ENCODE measurements around the gene LMNTD1.
"Not testable (repeated sequence)": the region's sequence is repeated elsewhere in the genome, so short reads cannot be mapped to it uniquely, and the experiment has no call there.

Gene LMNTD1

DNA sequence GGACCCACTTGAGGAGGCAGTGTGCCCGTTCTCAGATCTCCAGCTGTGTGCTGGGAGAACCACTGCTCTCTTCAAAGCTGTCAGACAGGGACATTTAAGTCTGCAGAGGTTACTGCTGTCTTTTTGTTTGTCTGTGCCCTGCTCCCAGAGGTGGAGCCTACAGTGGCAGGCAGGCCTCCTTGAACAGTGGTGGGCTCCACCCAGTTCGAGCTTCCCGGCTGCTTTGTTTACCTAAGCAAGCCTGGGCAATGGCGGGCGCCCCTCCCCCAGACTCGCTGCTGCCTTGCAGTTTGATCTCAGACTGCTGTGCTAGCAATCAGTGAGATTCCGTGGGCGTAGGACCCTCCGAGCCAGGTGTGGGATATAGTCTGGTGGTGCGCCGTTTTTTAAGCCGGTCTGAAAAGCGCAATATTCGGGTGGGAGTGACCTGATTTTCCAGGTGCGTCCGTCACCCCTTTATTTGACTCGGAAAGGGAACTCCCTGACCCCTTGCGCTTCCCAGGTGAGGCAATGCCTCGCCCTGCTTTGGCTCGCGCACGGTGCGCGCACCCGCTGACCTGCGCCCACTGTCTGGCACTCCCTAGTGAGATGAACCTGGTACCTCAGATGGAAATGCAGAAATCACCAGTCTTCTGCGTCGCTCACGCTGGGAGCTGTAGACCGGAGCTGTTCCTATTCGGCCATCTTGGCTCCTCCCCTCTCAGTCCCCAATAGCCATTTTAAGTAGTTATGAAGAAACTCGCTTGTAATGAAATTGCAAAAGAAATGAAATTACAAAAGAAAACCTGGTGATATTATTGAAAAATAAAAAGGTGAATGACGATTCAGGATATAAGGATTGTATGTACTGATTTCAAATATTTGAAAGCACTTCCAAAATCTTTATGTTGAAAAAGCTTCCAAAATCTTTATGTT lies 63.9 kb downstream of the LMNTD1 start:
- DNase-seq, result not testable (repeated sequence)

DNA sequence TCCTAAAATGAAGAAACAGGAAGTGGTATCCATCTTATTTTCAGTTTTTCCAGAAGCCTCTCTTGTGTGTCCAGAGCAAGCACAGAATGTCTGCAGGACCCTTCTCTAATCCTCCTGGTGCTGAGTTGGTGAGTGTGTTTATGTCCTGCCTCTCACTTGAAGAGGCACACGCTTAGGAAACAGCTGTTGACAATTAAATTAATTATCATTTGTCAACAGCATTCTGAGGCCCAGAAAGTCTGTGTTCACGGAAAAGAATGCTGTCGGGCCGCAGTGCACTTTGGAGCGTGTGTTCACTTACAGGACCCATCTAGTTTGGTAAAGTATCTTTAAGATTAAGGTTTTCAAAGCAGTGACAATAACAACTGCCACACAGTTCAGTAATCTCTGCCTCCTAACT lies 70.5 kb downstream of the LMNTD1 start:
- no peak for DNase-seq

DNA sequence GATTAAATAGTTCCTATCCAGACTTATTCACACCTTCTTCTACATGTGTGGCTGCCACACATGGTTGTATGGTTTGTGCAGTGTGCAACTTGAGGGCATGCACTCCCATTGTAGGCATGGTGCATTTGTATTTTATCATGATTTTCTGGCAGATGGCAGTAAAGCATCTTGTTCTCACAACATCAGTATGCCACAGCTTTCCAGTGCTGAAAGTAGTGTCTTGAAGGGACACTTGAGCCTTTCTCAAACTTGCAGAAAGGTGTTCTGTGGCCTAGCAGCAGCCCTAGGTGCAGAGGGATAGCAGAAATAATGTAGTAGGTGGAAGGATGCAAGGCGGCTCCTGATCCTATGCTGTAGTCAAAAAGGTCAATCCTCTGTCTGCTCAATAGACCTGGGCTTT lies 72.9 kb downstream of the LMNTD1 start:
- no peak for DNase-seq

DNA sequence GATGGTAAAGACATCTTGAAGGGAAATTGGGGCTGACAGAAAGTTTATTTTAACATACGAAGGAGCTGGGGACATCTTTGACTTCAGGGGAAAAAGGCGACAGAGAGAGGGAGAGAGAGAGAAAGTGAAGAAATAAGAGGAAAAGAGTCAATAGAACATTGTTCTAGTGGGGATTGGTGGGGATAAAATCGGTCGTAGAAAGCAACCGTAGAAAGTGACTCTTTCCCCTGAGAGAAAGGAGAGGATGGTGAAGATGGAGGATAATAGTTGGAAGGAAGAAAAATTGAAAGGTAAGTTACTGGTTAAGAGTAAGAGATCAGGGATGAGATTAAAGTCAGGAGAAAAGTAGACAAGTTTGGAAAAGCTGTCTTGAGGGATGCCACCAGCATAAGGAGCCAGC lies 75.9 kb downstream of the LMNTD1 start:
- no peak for DNase-seq

DNA sequence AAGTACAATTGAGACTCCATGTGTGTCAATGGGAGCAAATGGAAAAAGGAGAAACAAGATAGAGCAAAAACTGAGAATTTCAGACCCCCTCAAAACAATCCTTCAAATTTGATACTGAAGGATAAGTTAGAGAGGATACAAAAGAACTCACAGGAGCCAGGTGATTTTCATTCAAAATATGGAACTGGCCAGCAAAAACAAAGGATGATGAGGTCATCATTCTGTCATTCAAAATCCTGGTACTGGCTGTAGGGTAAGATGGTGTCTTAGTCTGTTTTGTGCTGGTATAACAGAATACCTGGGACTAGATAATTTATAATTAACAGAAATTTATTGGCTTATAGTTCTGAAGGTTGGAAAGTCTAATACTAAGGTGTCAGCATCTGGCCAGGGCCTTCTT lies 80.6 kb downstream of the LMNTD1 start:
- no peak for DNase-seq

DNA sequence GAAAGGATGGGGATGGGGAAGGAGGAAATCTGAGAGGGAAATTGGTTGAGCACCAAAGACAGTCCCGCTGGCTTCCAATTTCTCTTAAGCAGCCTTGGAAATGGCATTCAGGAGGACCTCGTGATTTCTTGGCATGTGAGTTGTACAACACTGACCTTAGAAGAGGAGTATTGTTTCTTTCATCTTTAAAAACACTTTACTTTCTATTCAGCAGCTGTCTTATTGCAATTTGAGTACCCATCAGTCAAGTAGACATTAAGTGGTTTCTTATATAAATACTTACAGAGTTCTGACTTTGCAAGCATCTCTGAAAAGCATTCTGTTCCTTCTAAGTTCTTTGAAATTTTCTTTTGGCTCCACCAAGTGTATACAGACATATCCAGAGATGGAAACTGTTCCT lies 83.2 kb downstream of the LMNTD1 start:
- DNase-seq, result no peak

DNA sequence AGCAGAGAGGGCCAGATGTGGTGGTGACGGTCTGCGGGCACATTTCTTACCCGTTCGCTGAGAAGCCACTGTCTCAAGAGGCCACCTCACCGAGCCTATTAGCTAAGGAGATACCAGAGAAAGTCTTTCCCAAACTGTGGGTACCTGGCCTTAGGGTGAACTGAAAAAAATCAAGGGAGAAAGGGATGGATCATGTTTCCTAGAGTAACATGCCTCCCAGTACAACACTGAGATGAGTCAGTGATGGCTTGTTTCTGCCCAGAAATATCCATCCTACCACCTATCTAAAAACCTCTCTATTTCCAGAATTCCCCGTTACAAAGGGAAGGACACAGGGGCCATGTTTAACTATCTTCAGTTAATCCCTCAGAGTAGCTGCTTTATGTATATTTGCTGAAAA lies 83.7 kb downstream of the LMNTD1 start:
- no peak for DNase-seq

DNA sequence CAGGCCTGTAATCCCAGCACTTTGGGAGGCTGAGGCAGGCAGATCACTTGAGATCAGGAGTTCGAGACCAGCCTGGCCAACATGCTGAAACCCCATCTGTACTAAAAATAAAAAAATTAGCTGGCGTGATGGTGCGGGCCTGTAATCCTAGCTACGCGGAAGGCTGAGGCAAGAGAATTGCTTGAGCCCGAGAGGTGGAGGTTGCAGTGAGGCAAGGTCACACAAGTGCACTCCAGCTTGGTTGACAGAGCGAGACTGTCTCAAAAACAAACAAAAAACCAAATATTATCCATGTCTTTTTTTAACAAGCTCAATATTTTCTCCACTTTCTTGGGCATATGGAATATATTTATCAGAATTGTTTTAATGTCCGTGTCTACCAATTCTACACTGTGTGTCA lies 89.6 kb downstream of the LMNTD1 start:
- no peak for DNase-seq

DNA sequence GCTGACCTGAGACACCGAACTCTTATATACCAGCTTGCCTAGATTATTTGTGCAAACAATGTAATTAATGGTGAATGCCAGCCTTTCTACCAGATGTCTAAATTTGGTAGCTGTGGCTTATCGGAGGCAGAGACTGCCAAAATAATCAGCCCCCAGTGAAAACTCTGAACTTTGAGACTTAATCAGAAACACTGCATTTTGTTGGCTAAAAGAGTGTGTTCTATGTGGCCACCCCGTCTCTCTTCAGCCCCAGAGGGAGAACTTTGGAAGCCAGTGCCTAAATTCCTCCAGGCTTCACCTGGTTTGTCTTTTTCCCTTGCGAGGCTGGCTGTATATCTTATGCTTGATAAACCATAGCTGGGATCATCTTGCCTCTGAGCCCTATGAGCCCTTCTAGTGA lies 90.1 kb downstream of the LMNTD1 start:
- no peak for DNase-seq

DNA sequence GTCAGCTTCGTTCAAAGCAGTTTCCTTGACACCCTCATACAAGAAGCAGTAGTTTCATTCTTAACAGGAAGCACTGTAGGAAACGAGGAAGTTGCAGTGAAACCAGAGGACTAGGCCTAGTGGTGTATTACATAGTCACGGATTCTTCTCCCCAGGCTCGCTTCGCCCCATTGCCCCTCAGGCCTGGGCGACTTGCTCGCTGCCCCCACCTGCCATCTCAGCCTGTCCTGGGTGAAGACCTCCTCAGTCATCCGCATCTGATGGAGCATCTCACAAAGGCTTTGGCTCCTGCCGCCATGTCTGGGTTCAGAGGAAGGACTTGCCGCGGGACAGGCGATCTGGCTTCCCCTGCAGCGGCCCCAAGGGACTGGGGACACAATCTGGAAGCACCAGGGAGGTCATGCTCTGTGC lies 93.5 kb downstream of the LMNTD1 start:
- DNase-seq, result no peak

DNA sequence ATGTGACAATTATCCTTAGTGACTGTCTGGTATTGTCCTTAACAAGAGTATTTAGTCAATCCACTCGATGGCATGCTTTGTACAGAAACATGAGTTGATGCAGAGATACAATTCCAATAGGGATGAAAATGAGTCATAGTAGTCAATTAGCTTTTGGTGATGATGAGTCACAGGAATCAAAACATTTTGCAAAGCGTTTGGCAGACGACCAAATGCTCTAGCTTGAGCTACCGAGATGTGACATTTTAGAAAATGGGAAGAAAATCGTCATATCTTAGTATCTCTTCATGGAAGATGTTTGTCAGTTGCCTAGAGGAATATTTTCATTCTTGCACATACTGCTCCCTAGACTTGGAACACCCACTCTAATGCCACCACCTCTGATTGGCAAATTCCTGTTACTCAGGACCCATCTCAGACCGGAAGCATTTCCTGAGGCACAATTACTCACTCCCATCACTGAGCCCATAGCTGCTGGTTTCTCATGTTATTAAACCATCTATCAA lies 95.0 kb downstream of the LMNTD1 start:
- no peak for DNase-seq

DNA sequence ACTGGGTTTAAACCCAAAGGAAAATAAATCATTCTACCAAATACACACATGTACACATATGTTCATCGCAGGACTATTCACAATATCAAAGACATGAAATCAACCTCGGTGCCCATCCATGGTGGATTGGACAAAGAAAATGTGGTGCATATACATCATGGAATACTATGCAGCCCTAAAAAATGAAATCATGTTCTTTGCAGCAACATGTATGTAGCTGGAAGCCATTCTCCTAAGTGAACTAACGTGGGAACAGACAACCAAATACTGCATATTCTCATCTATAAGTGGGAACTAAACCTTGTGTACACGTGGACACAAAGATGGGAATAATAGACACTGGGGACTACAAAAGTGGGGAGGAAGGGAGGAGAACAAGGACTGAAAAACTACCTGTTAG lies 96.6 kb downstream of the LMNTD1 start:
- no peak for DNase-seq

DNA sequence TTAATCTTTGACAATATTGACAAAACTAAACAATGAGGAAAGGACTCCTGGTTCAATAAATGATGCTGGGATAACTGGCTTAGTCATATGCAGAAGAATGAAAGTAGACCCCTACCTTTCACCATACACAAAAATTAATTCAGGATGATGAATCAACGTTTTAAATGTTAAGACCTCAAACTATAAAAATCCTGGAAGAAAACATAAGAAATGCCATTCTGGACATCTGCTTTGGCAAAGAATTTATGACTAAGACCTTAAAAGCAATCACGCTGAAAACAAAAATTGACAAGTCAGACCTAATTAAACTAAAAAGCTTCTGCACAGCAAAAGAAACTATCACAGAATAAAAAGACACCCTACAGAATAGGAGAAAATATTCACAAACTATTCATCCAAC lies 97.4 kb downstream of the LMNTD1 start:
- DNase-seq, result no peak

DNA sequence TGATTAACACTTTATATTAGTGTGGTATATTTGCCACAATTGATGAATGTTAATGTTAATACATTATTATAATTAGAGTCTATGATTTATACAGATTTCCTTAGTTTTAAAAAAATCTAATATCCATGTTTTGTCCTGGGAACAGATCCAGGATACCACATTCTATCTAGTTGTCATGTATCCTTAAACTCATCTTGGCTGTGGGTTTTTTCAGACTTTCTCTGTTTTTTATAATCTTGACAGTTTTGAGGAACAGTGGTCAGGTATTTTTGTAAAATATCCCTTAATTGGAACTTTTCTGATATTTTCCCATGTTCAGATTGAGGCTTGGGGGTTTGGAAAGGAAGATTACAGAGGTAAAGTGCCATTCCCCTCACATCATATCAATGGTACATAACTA lies 104.1 kb downstream of the LMNTD1 start:
- no peak for DNase-seq

DNA sequence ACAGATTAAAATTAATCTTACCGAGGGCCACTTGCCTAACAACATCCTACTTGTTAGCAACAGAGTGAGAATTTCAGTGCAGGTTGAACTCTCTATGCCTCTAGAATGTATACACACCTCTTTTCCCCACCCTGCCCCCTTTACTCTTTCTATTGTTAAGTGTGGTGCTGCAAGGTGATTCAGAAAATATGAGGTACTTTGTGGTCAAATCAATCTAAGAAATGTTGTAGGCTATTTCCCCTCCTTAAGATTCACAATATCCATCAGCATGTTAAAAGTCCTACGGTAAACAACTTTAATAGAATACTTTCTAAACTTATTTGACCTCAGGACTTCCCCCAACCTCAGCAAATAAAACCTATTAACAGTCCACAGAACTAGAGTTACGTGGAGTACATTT lies 106.0 kb downstream of the LMNTD1 start:
- DNase-seq, result no peak

DNA sequence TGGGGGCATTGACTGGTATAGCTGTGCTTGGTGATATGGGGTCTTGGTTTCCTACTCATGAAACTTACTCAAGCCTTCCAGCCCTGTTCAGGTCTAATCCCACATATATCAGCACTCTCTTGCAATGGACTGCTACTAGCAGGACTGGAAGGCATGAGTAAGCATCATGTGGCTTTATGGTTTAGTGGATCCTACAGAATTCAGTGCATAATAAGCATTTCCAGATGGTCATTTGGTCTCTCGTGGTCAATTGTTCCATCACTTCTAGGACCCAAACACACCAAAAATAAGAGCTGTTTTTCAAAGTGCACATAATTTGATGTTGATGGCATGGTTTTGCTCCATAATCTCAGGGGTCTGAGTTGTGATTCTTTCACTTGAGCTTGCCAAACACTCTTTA lies 114.4 kb downstream of the LMNTD1 start:
- DNase-seq, result no peak

DNA sequence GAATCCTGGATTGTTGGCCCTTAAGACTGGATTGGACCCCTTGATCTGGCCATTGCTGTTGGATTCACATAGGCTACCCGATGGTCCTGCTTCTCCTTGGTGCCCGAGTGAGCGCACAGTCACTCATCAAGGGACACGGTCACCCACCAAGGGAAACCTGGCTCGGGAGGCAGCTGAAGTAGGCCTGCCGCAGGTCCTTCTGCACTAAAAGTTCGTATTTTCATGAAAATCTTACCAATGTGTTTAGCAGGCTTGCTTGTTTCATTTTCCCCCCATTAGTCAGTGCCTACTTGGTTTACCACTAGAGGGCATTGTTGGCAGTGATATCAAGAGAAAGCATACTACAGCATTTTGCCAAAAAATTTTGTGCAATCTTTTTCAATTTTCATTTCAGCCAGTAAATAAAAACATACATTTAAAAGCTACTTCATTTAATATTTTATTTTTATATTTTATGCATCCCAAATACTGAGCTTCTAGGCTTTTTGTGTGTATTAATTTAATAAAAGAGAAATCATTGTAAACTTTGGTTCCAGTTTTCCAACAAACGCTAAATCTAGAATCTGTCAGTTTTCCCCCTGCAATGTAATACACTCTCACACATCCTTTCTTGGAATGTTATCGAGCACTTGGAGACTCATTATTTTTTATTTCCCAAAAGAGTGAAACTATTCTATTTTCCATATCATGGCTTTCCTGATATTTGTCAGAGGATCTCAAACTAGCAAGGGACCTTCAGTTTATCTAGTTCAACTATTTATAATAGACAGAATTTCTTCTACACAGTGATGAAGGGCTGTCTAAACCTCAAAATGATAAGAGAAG lies 116.7 kb downstream of the LMNTD1 start:
- DNase-seq, result peak; percentile 46

DNA sequence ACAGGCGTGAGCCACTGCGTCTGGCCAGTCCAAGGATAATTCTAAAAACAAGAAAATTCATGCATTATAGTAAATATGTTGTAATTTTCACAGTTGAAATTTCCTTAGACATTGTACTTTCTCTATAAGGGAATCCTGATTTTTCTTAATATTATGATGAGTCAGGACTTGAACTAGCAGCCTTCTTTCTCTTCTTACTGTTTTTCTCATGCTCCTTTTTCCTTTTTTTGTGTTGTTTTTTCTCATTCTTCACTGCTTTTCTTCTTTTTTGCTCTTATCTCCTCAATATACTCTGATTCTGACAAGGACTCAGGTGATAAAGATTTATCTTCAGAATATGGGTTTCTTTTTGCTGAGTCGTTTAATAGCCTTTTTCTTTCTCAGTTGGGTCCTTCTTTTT lies 117.7 kb downstream of the LMNTD1 start:
- DNase-seq, result no peak

DNA sequence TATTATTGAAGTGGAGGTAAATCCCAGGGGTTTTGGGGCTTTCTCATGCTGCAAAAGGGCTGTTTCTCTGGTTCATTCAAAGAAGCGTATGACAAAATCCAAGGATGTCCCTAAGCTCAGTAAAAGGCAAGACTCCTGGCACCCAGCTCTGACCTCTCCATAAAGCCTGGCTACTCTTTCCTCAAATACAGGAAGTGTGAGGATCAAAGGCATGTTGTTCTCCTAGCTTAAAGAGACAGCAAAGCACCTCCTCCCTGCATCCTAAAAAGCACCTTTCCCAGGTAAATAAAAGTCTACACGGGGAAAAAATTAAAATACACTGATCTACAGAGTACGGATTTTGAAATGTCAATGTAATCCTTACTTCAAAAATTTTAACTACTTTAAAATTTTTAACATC lies 118.6 kb downstream of the LMNTD1 start:
- no peak for DNase-seq

DNA sequence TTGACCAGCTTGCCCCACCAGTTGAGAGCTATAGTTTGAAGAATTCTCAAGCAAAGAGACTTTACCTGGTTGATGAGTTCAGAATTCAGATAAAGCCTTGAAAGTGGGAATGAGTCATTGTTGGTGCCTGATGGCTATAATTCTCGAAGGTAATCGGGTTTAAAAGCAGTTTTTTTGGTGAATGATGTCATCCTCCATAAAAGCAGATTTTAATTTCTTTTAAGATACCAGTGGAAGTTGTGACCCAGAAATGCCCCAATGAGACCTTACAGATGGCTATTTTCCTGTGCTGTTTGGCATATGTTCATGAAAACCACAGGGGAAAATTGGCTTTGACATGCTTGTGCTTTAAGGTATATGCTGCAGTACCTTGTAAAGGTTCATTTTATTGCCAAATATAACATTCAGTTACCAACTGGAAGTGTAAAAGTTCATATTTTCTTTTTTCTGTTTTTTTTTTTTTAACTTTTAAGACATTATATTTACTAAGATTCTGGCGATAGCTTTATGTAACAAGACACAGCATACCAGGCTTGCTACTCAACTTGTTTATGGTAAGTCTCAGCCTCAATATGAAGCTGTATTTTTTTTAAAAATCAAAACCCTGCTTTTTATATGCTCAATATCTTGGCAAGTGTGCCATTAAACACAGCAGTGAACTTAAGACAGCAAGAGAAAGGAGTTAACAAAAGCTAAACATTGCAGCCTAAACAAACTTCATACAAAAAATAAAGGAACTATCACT lies 119.3 kb downstream of the LMNTD1 start:
- no peak for DNase-seq

DNA sequence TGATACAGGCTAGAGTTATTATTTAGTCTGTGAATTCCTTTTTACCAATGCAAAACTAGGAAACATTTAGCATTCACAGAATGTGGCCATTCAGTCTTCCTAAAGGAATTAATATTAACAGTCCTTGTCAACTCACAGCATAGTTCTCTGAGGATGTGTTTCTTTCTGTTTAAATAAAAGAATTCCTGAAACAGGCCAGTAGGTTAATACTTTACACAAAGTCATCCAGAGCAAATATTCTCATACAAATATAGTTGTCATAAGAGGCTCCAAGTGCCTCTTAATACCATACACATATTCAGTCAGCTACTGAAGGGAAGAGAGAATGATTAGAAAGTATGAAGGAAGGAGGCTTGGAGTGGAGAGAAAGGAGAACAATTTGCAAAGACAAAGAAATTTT lies 120.1 kb downstream of the LMNTD1 start:
- no peak for DNase-seq

DNA sequence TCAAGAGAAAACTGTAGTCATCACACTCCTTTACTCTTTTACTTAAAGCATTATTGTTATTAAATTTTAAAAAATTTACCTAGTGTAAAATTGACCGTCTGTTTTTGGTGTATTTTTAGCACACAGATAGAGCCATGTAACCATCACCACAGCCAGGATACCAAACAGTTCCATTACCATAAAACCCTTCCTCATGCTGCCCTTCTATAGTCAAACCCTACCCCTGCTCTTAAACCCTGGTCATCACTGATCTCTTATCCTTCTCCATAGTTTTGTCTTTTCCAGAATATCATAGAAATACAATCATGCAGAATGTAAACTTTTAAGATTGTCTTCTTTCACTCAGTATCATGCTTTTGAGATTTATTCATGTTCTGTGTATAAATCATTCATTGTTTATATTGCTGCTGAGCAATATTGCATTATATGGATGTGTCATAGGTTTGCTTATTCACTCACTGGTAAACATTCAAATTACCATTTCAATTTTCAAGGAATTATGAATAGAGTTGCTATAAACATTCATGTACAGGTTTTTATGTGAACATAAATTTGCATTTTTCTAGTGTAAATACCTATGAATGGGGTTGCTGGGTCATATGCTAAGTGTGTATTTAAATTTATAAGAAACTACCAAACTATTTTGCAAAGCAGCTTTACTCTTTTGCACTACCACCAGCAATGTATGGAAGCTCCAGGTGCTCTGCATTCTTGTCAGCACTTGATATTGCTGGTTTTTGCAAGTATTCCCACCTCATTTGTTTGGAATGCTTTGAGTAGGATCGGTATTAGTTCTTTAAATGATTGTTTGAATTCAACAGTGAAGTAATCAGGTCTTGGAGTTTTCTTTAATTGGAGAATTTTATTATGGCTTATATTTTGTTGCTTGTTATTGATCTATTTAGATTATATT lies 125.5 kb downstream of the LMNTD1 start:
- no peak for DNase-seq

All from NCI-H2171 (cell line).